Progenitor cell of endocrine pancreas (in vitro differentiated cells): ENCODE data around the gene HHIPL2. TPM values are rescaled to one million over a fixed set of nuclear protein-coding genes. Genes with fewer than 3 reads are reported as not detected.

Experiments
- DNase-seq: peaks from one replicate; pipeline ENCODE4 v3.0.0; 2021; ENCODE audit warnings: low spot score; ENCODE audit not compliant: unreplicated experiment
- H3K27ac Mint-ChIP-seq: 2 replicates; pipeline ENCODE4 v1.8.0; 2021; ENCODE audit warnings: mild to moderate bottlenecking, moderate library complexity, mixed read lengths
- H3K27me3 Mint-ChIP-seq: 2 replicates; pipeline ENCODE4 v1.8.0; 2021; ENCODE audit warnings: mixed read lengths
- H3K36me3 Mint-ChIP-seq: 2 replicates; pipeline ENCODE4 v1.8.0; 2022; ENCODE audit warnings: mixed read lengths; ENCODE audit not compliant: insufficient read depth
- H3K4me1 Mint-ChIP-seq: 2 replicates; pipeline ENCODE4 v1.8.0; 2021; ENCODE audit warnings: low read depth, mixed read lengths
- H3K4me3 Mint-ChIP-seq: 2 replicates; pipeline ENCODE4 v1.8.0; 2021; ENCODE audit warnings: low read depth, mild to moderate bottlenecking, moderate library complexity, mixed read lengths
- H3K9me3 Mint-ChIP-seq: 2 replicates; pipeline ENCODE4 v1.8.0; 2021; ENCODE audit warnings: low read depth, mixed read lengths
- CTCF ChIP-seq: fragments of 200-600 bp; sonication (generic); IDR thresholded peaks from one replicate; pipeline ENCODE4 v1.5.0; 2021; ENCODE audit warnings: antibody characterized with exemption, mild to moderate bottlenecking; ENCODE audit not compliant: unreplicated experiment
- total RNA-seq: library from RNA; stranded (reverse); gene quantifications from 2 replicates; pipeline ENCODE4 v1.2.1, GENCODE V29; 2021

The HHIPL2 gene
- total RNA-seq, 1 donor from 2014 or later, result 0.57 TPM

- Mint-ChIP-seq H3K9me3 (no peaks in the 10 kb centered on the region), H3K27me3 (peaks cover 6% of the 10 kb centered on the region), H3K4me1 (no peaks in the 10 kb centered on the region), H3K27ac (no peak overlapping the region), H3K36me3 (no peaks in the 10 kb centered on the region), H3K4me3 (no peak overlapping the region)
- no peak for DNase-seq
- TF ChIP-seq CTCF, result no peak
Measured at GRCh38 chr1:222543817-222544216, 4.1 kb downstream of the HHIPL2 start.

GRCh38 chr1:222540598-222540995, 7.3 kb downstream of the HHIPL2 start:
- Mint-ChIP-seq H3K4me3 (no peak overlapping the region), H3K36me3 (no peaks in the 10 kb centered on the region), H3K9me3 (no peaks in the 10 kb centered on the region), H3K27me3 (no peaks in the 10 kb centered on the region), H3K27ac (no peak overlapping the region), H3K4me1 (peaks cover 2% of the 10 kb centered on the region)
- no peak for TF ChIP-seq CTCF
- no peak for DNase-seq

- DNase-seq, result no peak
- Mint-ChIP-seq H3K4me3 (no peak overlapping the region), H3K27me3 (no peaks in the 10 kb centered on the region), H3K4me1 (peaks cover 2% of the 10 kb centered on the region), H3K9me3 (no peaks in the 10 kb centered on the region), H3K27ac (no peak overlapping the region), H3K36me3 (no peaks in the 10 kb centered on the region)
- no peak for TF ChIP-seq CTCF
Measured at GRCh38 chr1:222539951-222540597, 7.8 kb downstream of the HHIPL2 start.

- no peak for TF ChIP-seq CTCF
- no peaks in the 10 kb centered on the region for H3K9me3 Mint-ChIP-seq
- no peaks in the 10 kb centered on the region for H3K27me3 Mint-ChIP-seq
- DNase-seq, result no peak
- H3K4me1 Mint-ChIP-seq, result peaks cover 2% of the 10 kb centered on the region
- no peaks in the 10 kb centered on the region for H3K36me3 Mint-ChIP-seq
- H3K27ac Mint-ChIP-seq, result no peak overlapping the region
- H3K4me3 Mint-ChIP-seq, result no peak overlapping the region
Measured at GRCh38 chr1:222535455-222535854, 12.4 kb downstream of the HHIPL2 start.

- peaks cover under 1% of the 10 kb centered on the region for H3K4me1 Mint-ChIP-seq
- H3K9me3 Mint-ChIP-seq, result no peaks in the 10 kb centered on the region
- peaks cover 2% of the 10 kb centered on the region for H3K27me3 Mint-ChIP-seq
- no peak for DNase-seq
- TF ChIP-seq CTCF, result no peak
- no peaks in the 10 kb centered on the region for H3K36me3 Mint-ChIP-seq
- no peak overlapping the region for H3K27ac Mint-ChIP-seq
- no peak overlapping the region for H3K4me3 Mint-ChIP-seq
Measured at GRCh38 chr1:222530852-222531251, 17.1 kb downstream of the HHIPL2 start.
